Cardiac muscle cell (in vitro differentiated cells and primary cell): ENCODE measurements around the gene NXT2. TPM values are rescaled to one million over a fixed set of nuclear protein-coding genes. Genes with fewer than 3 reads are reported as not detected.

Source experiments
- DNase-seq, 2 donors: peaks; one replicate each; pipeline versions ENCODE4 v3.0.0 to v3.0.0-alpha.2; 2010 to 2017; ENCODE audit warnings: low read depth in 1 of 2, low spot score in 1 of 2
- H3K27ac ChIP-seq: fragments of 200-600 bp; sonication (generic); 2 replicates; pipeline ENCODE4 v1.5.1; 2016
- H3K27me3 ChIP-seq: fragments of 200-600 bp; sonication (generic); 2 replicates; pipeline ENCODE4 v1.6.0; 2016; ENCODE audit warnings: control low read depth
- H3K36me3 ChIP-seq: fragments of 200-600 bp; sonication (generic); 2 replicates; pipeline ENCODE4 v1.5.1; 2016; ENCODE audit warnings: control low read depth
- H3K4me1 ChIP-seq: fragments of 200-600 bp; sonication (generic); 2 replicates; pipeline ENCODE4 v1.8.1; 2017; ENCODE audit warnings: low read depth, mild to moderate bottlenecking, mixed run types
- H3K4me3 ChIP-seq: fragments of 200-600 bp; sonication (generic); 2 replicates; pipeline ENCODE4 v1.5.1; 2016; ENCODE audit warnings: mild to moderate bottlenecking
- H3K9me3 ChIP-seq: fragments of 200-600 bp; sonication (generic); 2 replicates; pipeline ENCODE4 v1.5.1; 2017; ENCODE audit warnings: low read depth, mild to moderate bottlenecking, control low read depth
- polyA plus RNA-seq: library from polyadenylated mRNA; unstranded; fragments of >200 nt; fragmentation: Nextera tagmentation; extraction: Ambion mirVana; gene quantifications from 2 replicates; pipeline ENCODE4 v1.2.1, GENCODE V29; 2016
- total RNA-seq: library from RNA; depleted of rRNA; stranded (reverse); fragments of >200 nt; gene quantifications from 2 replicates; pipeline ENCODE4 v1.2.3, GENCODE V29; 2016
- TF ChIP-seq, protein P1 (sequence below): IDR thresholded peaks from 2 replicates; pipeline ENCODE4 v1.5.1; 2012; ENCODE audit warnings: low read depth, mild to moderate bottlenecking, low read length

Gene NXT2
- total and polyA plus RNA-seq, 2 experiments from 2014 or later: 4.6 to 5.7 TPM

DNA sequence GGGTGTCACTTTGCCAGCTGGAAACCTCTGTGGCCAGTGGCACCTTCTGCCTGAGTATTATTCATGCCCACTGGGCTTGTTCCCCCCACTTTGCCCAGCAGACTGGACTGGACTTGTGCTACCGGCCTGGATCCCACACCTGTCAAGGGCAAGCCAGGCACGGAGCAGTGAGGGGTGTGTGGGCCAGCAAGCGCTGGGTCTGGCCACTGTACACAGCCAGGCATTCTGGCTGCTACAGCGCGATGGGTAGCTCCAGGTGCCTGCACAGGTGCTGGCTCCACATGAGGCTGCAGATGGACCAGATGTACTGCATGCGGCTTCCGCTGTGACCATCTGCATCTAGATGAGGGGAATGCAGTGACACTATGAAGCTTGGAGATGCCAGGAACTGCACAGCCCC lies 48.8 kb downstream of the NXT2 start:
- Histone ChIP-seq H3K27me3 (no peaks in the 10 kb centered on the region), H3K9me3 (no peaks in the 10 kb centered on the region), H3K4me3 (no peak overlapping the region), H3K27ac (no peak overlapping the region), H3K36me3 (no peaks in the 10 kb centered on the region), H3K4me1 (no peaks in the 10 kb centered on the region)
- no peak for DNase-seq
- TF ChIP-seq, protein P1, sequence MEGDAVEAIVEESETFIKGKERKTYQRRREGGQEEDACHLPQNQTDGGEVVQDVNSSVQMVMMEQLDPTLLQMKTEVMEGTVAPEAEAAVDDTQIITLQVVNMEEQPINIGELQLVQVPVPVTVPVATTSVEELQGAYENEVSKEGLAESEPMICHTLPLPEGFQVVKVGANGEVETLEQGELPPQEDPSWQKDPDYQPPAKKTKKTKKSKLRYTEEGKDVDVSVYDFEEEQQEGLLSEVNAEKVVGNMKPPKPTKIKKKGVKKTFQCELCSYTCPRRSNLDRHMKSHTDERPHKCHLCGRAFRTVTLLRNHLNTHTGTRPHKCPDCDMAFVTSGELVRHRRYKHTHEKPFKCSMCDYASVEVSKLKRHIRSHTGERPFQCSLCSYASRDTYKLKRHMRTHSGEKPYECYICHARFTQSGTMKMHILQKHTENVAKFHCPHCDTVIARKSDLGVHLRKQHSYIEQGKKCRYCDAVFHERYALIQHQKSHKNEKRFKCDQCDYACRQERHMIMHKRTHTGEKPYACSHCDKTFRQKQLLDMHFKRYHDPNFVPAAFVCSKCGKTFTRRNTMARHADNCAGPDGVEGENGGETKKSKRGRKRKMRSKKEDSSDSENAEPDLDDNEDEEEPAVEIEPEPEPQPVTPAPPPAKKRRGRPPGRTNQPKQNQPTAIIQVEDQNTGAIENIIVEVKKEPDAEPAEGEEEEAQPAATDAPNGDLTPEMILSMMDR: no peak

DNA sequence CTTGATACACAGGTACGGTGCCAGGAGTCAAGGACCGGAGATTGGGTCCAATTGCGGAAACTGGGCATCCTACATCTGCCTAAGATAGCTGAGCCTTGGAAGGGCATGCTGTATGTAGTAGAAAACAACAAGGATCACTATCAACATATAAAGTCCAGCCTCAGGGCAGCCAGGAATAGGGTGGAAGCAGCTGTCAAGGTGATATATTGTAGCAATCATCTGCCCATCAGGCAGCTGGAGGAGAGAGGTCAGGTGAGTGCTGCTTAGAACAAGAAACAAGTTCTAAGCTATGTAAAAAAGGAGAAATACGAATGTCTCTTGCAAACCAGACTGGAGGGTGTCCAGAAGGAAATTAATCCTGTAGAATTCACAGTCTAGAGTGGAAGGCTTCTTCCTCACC lies 53.5 kb downstream of the NXT2 start:
- TF ChIP-seq, protein P1: no peak
- no peaks in the 10 kb centered on the region for H3K4me1 ChIP-seq

More for the DNA sequence above, 53.5 kb downstream of the NXT2 start:
- Histone ChIP-seq H3K9me3 (no peaks in the 10 kb centered on the region), H3K4me3 (no peak overlapping the region), H3K27ac (no peak overlapping the region), H3K36me3 (no peaks in the 10 kb centered on the region), H3K27me3 (no peaks in the 10 kb centered on the region)
- no peak for DNase-seq

Other genes starting within 250 kb of the NXT2 start
- gene GUCY2F, start 54.8 kb upstream of the NXT2 start, total RNA-seq: not detected in 2 replicates
- not detected in 2 replicates for gene GUCY2F, start 54.8 kb upstream of the NXT2 start, polyA plus RNA-seq
- 0.92 and 0.99 TPM in 2 replicates for gene KCNE5, start 88.3 kb downstream of the NXT2 start, total RNA-seq
- gene KCNE5, start 88.3 kb downstream of the NXT2 start, polyA plus RNA-seq: 0.33 and 0.46 TPM in 2 replicates
- gene ACSL4, start 196.4 kb downstream of the NXT2 start, total RNA-seq: 32.7 and 53.4 TPM in 2 replicates
- 25.5 TPM in 2 replicates for gene ACSL4, start 196.4 kb downstream of the NXT2 start, polyA plus RNA-seq